ENCODE measurements around the gene CCL28. TPM values are rescaled to one million over a fixed set of nuclear protein-coding genes. Genes with fewer than 3 reads are reported as not detected.

Gene CCL28
- total RNA-seq, 1 donor from 2014 or later, result 1.6 TPM

GRCh38 chr5:43415935-43416802 is 4.0 kb upstream of the CCL28 start:
- no peak overlapping the region for H3K4me3 ChIP-seq (ENCODE audit: low read depth, low read length)
- FAIRE-seq (no peak), DNase-seq (ENCODE audit: low read depth) (no peak)
- H3K36me3 ChIP-seq (ENCODE audit: control insufficient read depth, insufficient read depth, low read length), result no peaks in the 10 kb centered on the region
- no peaks in the 10 kb centered on the region for H3K27me3 ChIP-seq (ENCODE audit: control insufficient read depth, insufficient read depth, low read length)
- TF ChIP-seq, protein P1, sequence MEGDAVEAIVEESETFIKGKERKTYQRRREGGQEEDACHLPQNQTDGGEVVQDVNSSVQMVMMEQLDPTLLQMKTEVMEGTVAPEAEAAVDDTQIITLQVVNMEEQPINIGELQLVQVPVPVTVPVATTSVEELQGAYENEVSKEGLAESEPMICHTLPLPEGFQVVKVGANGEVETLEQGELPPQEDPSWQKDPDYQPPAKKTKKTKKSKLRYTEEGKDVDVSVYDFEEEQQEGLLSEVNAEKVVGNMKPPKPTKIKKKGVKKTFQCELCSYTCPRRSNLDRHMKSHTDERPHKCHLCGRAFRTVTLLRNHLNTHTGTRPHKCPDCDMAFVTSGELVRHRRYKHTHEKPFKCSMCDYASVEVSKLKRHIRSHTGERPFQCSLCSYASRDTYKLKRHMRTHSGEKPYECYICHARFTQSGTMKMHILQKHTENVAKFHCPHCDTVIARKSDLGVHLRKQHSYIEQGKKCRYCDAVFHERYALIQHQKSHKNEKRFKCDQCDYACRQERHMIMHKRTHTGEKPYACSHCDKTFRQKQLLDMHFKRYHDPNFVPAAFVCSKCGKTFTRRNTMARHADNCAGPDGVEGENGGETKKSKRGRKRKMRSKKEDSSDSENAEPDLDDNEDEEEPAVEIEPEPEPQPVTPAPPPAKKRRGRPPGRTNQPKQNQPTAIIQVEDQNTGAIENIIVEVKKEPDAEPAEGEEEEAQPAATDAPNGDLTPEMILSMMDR (IDR thresholded peaks at IDR 0.05; ENCODE audit: insufficient read depth, low read length, severe bottlenecking), result no peak

DNA sequence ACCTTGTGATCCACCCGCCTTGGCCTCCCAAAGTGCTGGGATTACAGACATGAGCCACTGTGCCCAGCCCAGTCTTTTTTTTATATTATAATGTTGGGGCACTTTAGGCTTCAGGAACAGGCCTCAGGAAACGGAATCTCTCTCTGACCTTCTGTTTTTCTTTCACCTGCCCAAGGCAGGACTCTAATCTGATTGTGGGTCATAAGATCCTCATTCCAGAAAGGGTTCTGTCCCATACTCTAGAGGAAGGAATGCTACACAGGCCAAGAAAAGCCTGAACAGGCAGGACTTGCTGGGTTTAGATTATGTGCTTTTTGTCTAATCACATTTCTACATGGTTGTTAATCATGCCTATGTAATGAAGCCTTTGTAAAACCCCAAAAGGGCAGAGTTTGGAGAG is 1.8 kb upstream of the CCL28 start:
- TF ChIP-seq, protein P1 (IDR thresholded peaks at IDR 0.05; ENCODE audit: insufficient read depth, low read length, severe bottlenecking), result no peak
- Histone ChIP-seq H3K27me3 (ENCODE audit: control insufficient read depth, insufficient read depth, low read length) (no peaks in the 10 kb centered on the region), H3K4me3 (ENCODE audit: low read depth, low read length) (no peak overlapping the region), H3K36me3 (ENCODE audit: control insufficient read depth, insufficient read depth, low read length) (no peaks in the 10 kb centered on the region)
- no peak for FAIRE-seq
- no peak for DNase-seq (ENCODE audit: low read depth)

- Histone ChIP-seq H3K36me3 (ENCODE audit: control insufficient read depth, insufficient read depth, low read length) (no peaks in the 10 kb centered on the region), H3K4me3 (ENCODE audit: low read depth, low read length) (no peak overlapping the region), H3K27me3 (ENCODE audit: control insufficient read depth, insufficient read depth, low read length) (no peaks in the 10 kb centered on the region)
- no peak for FAIRE-seq
- TF ChIP-seq, protein P1 (IDR thresholded peaks at IDR 0.05; ENCODE audit: insufficient read depth, low read length, severe bottlenecking), result no peak
- no peak for DNase-seq (ENCODE audit: low read depth)
These were observed 453 bp upstream of the CCL28 start for GRCh38 chr5:43412644-43413043.

DNA sequence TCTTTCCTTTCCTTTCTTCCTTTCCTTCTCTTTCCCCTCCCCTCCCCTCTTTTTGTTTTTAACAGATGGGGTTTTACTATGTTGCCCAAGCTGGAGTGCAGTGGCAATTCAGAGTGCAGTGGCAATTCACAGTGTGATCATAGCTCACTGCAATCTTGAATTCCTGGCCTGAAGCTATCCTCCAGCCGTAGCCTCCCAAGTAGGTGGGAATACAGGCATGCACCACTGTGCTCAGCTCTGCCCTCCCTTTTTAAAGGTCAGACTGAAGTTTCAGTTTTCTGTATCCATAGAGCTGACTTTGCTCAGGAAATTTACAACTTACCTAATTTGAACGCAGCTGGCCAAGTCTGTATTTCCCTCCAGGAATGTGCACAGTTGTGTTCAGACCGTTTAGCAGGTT is 696 bp downstream of the CCL28 start:
- TF ChIP-seq, protein P1 (IDR thresholded peaks at IDR 0.05; ENCODE audit: insufficient read depth, low read length, severe bottlenecking), result no peak

GRCh38 chr5:43410414-43410813 is 1.8 kb downstream of the CCL28 start:
- H3K4me3 ChIP-seq (ENCODE audit: low read depth, low read length), result no peak overlapping the region
- no peaks in the 10 kb centered on the region for H3K27me3 ChIP-seq (ENCODE audit: control insufficient read depth, insufficient read depth, low read length)
- no peaks in the 10 kb centered on the region for H3K36me3 ChIP-seq (ENCODE audit: control insufficient read depth, insufficient read depth, low read length)
- TF ChIP-seq, protein P1 (IDR thresholded peaks at IDR 0.05; ENCODE audit: insufficient read depth, low read length, severe bottlenecking), result no peak
- FAIRE-seq (no peak), DNase-seq (ENCODE audit: low read depth) (no peak)

More for the DNA sequence above, 696 bp downstream of the CCL28 start:
- Histone ChIP-seq H3K36me3 (ENCODE audit: control insufficient read depth, insufficient read depth, low read length) (no peaks in the 10 kb centered on the region), H3K4me3 (ENCODE audit: low read depth, low read length) (no peak overlapping the region), H3K27me3 (ENCODE audit: control insufficient read depth, insufficient read depth, low read length) (no peaks in the 10 kb centered on the region)
- FAIRE-seq, result no peak
- DNase-seq (ENCODE audit: low read depth), result no peak
